Left hindlimb (tissue), 1 donor: Measurements from ENCODE around the gene VPS37C.
A peak's percentile ranks its signal among the peaks of the same experiment; 100 is the strongest.

Experiments
- DNase-seq: peaks from one replicate; pipeline ENCODE4 v3.0.0-alpha.2; 2018

VPS37C gene

DNA sequence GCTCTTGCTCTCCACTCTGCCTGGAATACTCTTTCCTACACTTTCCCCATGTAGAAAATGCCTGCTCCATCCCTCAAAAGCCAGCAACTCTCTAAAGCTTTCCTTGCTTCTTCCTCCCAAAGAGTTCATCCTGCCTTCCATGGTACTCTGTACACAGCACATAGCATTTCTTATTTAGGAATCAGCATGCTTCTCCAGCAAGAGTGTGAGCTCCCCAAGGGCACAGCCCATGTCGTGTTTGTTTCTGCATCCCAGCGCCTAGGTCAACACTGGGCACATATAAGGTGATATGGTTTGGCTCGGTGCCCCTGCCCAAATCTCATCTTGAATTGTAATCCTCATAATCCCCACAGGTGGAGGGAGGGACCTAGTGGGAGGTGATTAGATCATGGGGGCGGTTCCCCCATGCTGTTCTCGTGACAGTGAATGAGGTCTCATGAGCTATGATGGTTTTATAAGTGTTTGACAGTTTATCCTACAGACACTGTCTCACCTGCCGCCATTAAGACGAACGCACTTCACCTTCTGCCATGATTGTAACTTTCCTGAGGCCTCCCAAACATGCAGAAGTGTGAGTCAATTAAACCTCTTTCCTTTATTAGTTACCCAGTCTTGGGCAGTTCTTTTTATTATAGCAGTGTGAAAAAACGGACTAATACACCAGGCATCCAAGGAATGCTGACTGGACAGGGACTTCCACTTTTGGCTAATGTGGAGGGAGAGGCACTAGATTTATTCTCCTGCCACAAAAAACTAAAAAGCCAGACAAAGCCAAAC lies 8.2 kb downstream of the VPS37C start:
- DNase-seq = no peak

DNA sequence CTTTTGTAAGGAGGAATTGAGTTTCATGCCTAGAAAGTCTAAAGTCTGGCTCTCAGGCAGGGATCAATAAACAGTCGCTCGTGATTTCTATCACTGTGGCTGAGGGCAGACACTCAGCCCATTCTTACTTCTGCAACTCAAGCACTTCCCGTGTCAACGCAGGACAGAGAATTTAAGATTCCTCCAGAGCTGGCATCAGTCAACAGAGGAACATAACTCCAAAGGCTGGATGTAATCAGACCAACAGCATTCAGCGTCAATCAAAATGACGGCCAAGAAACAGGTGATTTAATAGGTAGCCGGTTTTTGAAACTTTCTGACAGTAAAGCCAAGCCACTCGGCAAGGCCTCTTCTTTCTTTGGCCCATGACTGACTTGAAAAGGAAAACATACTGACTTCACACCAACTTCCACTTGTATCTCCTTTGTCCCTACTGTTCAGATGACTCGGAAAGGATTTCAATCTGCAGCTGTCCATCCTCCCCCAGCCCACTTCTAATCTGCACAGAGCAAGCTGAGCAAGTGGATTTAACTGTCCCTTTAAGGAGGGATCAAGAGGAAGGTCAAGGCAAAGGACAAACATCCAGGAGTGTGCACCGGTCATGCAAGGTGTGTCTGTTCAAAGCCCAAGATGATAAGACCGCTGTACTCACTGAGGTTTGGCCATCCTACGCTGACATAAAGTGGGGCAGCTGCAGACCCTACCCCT lies 9.5 kb downstream of the VPS37C start:
- DNase-seq = no peak

DNA sequence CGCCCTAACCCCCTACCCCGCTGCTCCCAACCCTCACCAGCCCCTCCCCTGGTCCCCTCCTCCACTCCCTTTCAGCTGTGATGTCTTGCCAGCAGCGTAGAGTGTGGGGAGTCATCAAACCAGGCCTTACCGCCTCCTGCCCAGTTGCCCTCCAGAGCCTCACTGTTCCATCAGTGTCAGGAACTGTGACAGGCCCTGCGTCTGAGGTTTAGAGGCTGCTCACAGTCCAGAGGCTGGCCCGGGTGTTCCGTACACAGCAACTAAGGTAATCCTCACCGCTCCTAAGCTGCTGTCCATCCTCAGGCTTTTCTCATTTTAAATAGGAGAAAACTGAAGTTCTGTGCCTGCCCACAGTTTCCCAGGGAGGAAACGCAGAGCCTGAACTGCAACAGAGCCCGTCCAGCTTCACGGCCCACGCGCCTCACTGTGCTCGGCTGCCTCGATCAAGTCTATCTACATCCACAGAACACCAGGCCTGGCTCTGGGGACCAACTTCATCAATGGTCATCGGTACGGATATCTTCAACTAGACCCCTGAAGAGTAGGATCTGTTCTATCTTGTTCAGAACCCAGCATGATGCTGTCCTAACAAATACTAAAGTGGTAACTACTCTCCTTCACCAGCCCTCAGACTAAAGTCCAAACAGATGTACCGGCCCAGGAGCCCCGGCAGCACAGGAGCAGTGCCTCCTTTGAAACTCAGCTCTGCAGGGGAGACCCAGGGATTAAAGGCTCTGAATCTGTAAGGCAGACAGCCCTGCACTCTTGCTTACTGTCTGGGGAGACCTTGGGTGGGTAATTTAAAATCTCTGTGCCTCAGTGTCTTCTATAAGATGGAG lies 10.3 kb downstream of the VPS37C start:
- no peak for DNase-seq

DNA sequence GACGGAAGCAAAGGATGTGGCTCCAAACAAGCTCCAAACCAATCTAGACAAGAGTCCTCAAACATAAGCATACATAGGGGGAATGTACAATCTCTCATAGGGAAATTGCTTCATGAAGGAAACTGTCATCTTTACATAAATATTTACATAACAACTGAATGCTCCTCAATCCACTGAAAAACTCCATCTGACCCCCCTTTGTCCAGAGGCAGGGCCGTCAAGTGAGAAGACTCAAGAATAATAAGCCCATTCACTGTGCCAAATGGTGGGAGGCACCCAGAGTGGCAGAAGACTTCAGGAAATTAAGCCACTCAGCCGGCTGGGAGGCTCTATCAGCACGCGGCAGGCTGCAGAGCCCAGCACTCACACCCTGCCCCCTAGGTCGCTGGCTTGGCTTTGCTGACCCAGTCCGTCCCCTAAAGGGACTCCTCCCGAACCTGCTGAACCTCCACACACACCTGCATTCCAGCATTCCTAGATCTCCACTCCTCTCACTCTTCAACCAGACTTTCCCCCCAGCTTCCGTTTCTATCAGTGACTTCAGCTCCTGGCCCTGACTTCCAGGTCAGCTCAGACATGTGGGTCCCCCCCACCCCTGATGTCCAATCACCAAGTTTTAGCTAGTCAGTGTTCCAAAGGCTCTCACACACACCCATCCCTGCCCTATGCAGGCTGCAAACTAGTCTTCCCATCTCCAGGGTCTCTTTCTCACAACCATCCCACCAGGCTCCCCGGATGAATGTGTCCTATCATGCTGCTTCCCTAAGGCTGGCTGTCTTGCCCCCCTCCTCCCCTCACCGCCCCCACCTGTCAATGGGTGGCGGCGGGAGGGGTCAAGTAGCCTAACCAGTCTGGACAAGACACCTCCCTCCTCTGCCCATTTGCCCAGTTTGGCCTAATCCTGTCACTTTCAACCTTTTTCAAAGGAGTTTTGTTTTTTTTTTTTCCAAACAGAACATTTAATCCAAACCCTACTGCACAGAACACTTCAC lies 11.3 kb downstream of the VPS37C start:
- DNase-seq = no peak

GRCh38 chr11:61147791-61148620 lies 13.2 kb downstream of the VPS37C start:
- DNase-seq = no peak

GRCh38 chr11:61147271-61147670 lies 14.0 kb downstream of the VPS37C start:
- DNase-seq = no peak

- DNase-seq = no peak
Observed at GRCh38 chr11:61146416-61146815, 14.8 kb downstream of the VPS37C start.

GRCh38 chr11:61145228-61146005 lies 15.8 kb downstream of the VPS37C start:
- DNase-seq = no peak

GRCh38 chr11:61144511-61145179 lies 16.6 kb downstream of the VPS37C start:
- DNase-seq = no peak

DNA sequence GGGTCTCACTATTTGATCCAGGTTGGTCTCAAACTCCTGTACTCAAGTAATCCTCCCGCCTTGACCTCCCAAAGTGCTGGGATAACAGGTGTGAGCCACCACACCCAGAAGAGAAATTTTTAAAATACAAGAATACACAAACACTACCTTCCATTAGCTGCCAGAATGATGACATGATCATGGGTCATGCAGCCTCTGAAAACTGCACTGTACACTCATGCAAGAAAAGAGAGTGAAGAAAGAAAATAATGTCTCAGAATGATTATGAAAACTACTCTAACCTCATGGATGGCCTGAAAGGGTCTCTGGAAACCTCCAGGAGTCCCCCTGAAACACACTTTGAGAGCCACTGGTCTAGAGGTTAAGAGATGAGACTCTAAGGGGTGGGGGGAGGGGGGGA lies 18.8 kb downstream of the VPS37C start:
- DNase-seq = peak; percentile 11

DNA sequence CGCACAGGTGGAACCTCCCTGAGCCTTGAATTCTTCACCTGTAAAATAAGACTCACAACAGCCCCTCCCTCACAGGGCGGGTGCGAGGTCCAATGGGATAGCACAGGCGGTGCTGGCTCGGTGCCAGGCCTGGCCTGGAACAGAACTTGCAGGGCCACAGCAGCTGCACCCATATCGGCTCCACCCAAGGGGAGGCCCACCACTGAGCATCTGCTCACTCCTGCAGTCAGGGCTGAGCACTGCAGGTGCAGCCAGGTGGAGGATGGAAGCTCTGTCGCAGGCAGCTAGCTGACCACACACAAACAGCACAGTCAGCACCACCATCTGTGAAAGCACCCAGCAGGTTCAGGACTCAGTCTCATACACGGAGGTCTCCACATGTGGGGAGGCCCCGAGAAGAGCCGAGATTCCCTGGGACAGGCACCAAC lies 19.6 kb downstream of the VPS37C start:
- DNase-seq = peak; percentile 49

DNA sequence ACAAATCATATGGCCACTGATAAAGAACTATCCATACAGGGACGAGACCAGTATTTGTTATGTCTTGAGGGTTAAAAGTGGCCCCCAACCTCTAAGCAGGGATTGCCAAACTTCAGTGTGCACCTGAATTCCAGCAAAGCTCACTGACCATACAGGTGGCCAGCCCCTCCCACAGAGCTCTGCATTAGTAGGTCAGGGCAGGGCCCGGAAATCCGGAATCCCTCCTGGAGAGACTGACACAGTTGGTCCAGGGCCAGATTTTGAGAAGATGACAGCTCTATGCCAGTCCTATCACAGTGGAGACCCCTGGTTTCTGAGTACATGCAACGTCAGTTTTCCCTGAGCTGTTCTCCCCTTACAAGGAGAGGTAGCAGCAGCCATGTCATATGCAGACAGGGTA lies 20.8 kb downstream of the VPS37C start:
- DNase-seq = peak; percentile 3

GRCh38 chr11:61139387-61139786 lies 21.8 kb downstream of the VPS37C start:
- no peak for DNase-seq

DNA sequence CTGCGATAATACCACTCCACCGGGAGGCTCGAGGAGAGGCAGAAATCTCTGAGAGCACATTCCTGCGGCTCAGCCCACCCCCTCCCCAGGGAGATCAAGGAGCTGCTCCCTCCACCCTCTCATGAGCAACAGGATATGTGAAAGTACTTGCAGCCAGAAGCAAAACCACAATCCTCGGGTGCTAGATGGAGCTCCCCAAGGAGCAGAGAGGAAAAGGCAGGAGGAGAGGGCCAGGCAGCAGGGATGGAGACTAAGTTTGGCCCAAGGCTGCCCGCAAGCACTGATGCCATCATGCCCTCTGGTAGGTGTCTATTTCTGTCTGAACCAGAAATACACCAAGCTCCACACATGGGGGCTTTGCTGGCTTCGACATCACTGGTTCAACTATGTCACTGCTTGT lies 22.3 kb downstream of the VPS37C start:
- DNase-seq = peak; percentile 52

DNA sequence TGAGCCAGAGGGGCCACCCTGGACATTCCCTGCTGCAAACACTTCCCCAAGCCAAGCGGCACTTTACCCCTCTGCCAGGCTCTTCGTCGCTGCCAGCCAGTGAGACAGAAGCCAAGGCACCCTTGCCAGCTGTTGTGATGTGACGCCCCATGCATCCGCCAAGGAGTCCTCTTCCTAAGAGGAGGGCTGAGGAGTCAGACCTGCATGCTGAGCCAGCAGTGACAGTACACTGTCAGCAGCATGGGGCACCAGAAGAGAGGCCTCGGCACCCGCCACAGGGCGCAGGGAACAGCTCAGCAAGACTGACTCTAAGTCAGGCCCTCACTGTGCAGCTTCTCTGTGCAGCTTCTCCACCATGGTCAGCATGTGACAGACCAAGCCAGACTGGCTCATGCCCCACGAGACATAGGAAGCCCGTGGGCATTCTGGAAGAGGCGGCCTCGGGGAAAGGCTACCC lies 26.4 kb downstream of the VPS37C start:
- DNase-seq = peak; percentile 22

GRCh38 chr11:61133956-61134662 lies 27.1 kb downstream of the VPS37C start:
- DNase-seq = peak; percentile 28

DNA sequence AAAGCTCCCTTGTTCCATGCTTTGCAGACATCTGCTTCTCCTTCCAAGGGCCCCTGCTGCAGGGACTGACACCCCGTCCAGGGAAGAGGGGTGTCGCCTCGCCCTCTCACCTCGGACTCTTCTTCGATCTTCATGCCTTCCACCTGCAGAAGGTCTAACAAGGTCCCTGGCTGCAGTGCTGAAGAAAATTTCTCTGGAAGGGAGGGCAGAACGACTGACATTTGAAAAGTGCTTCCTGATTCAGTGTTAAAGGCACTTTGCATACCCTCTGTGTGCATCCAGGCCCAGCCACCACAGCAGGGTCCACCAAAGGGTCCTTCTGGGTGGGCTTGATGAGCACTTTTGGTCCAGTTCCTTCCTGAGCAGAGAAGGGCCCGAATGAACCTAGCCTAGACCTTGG lies 28.1 kb downstream of the VPS37C start:
- DNase-seq = no peak

- no peak for DNase-seq
Observed at GRCh38 chr11:61132646-61133045, 28.6 kb downstream of the VPS37C start.

GRCh38 chr11:61131998-61132555 lies 29.1 kb downstream of the VPS37C start:
- DNase-seq = no peak
